ENCODE data around the gene LY6G6C. TPM values are rescaled to one million over a fixed set of nuclear protein-coding genes. Genes with fewer than 3 reads are reported as not detected.

LY6G6C gene
- total and polyA plus RNA-seq, 10 of the 15 experiments (the other 5 are each of a cell fraction or from before 2014, with no cell fraction given): not detected

- TF ChIP-seq PKNOX1 (IDR thresholded peaks at IDR 0.05): no peak
- no peak for TF ChIP-seq BHLHE40 (IDR thresholded peaks at IDR 0.05; ENCODE audit: borderline replicate concordance in 1 of 2, low read depth in 2 of 2, low read length in 1 of 2)
- TF ChIP-seq NFXL1 (IDR thresholded peaks at IDR 0.05; ENCODE audit: borderline replicate concordance): no peak
- TF ChIP-seq MTA3 (IDR thresholded peaks at IDR 0.05; ENCODE audit: borderline replicate concordance, low read length): no peak
- no peak for TF ChIP-seq E2F8 (IDR thresholded peaks at IDR 0.05; ENCODE audit: low read depth, partially characterized antibody)
- no peak for TF ChIP-seq NR2F1 (conservative IDR thresholded peaks at IDR 0.05)
Observed at GRCh38 chr6:31718265-31718664, 3.3 kb downstream of the LY6G6C start (continued).

- H3K36me3 ChIP-seq (ENCODE audit: control insufficient read depth in 2 of 2, insufficient read depth in 2 of 2, low read length in 1 of 2): no peaks in the 10 kb centered on the region
- SMC1A ChIA-PET (ENCODE audit: uncharacterized antibody, unreplicated experiment): interaction anchor here (1.0 kb wide), 1 partner anchor 52 kb away, joined by 3 read pairs; no protein-coding TSS in a partner anchor
- H2AFZ ChIP-seq (ENCODE audit: control insufficient read depth, low read depth, low read length): no peak overlapping the region
- DNase-seq (ENCODE audit: low read depth, low spot score): no peak
- WGBS (ENCODE audit: insufficient coverage, insufficient replicate concordance, low lambda C conversion rate, missing lambda C conversion rate): 63% methylated on average over 10 of the region's 10 CpGs
- FAIRE-seq: no peak
- RAD21 ChIA-PET (ENCODE audit: unreplicated experiment): no interaction called here
- CTCF ChIA-PET: no interaction called here
- H3K27me3 ChIP-seq (replicated peaks in 1 of 2; ENCODE audit: control insufficient read depth in 2 of 2, insufficient read depth in 2 of 2, low read length in 1 of 2): peaks cover 0 to 2% of the 10 kb centered on the region in 2 experiments; a peak in 2 of 4 replicates
- no peaks in the 10 kb centered on the region for H3K9me3 ChIP-seq (replicated peaks; ENCODE audit: control insufficient read depth, insufficient read depth, low read length)
- no peak overlapping the region for H3K4me2 ChIP-seq (ENCODE audit: control insufficient read depth, insufficient read depth)
- peak; percentile 39; the same call in 1 of the 3 replicates for ATAC-seq
- no peak overlapping the region for H3K4me3 ChIP-seq
- intact Hi-C loops (cut with micrococcal nuclease; ENCODE audit: unreplicated experiment) (no loop called here), in situ Hi-C loops (cut with MboI) (no loop called here)
- BruUV-seq (replicated peaks): no TSS peak
- no peaks in the 10 kb centered on the region for H4K20me1 ChIP-seq (ENCODE audit: control insufficient read depth, insufficient read depth)
- H3K79me2 ChIP-seq (ENCODE audit: control insufficient read depth, insufficient read depth, low read length): no peaks in the 10 kb centered on the region
- no peaks in the 10 kb centered on the region for H3K4me1 ChIP-seq (ENCODE audit: control insufficient read depth, insufficient read depth, low read length)
- H3K9ac ChIP-seq (ENCODE audit: control insufficient read depth, insufficient read depth, low read length): no peak overlapping the region
- H3K27ac ChIP-seq (ENCODE audit: control insufficient read depth, insufficient read depth): no peak overlapping the region
- POLR2A ChIA-PET: no interaction called here
- TF ChIP-seq NFIC (IDR thresholded peaks at IDR 0.05; ENCODE audit: low read depth, low read length): no peak
- no peak for TF ChIP-seq LARP7 (IDR thresholded peaks at IDR 0.05)
- no peak for TF ChIP-seq PBX3 (IDR thresholded peaks at IDR 0.05; ENCODE audit: insufficient replicate concordance, low read depth, low read length)
- no peak for TF ChIP-seq BRCA1 (IDR thresholded peaks at IDR 0.05; ENCODE audit: low read depth, low read length)
- no peak for TF ChIP-seq TCF3 (IDR thresholded peaks at IDR 0.05; ENCODE audit: borderline replicate concordance, insufficient read depth, low read depth, low read length)
- no peak for TF ChIP-seq ETV6 (conservative IDR thresholded peaks at IDR 0.05 in 1 of 2, IDR thresholded peaks at IDR 0.05 in 1 of 2; ENCODE audit: borderline replicate concordance in 1 of 2, low read depth in 1 of 2)
- TF ChIP-seq HDGF (IDR thresholded peaks at IDR 0.05): no peak
- no peak for TF ChIP-seq NR2F1 (conservative IDR thresholded peaks at IDR 0.05)
Observed at GRCh38 chr6:31717499-31718222, 3.9 kb downstream of the LY6G6C start.

Measured in GM12878 (cell line).